Fibroblast of lung (primary cell): ENCODE results near the gene MAGI2.

Experiments
- CTCF ChIP-seq, 2 donors: IDR thresholded peaks in 1 of 2; conservative IDR thresholded peaks in 1 of 2; 1 replicate in 1 of 2; 2 replicates in 1 of 2; pipeline ENCODE4 v1.5.1; 2011 to 2012; ENCODE audit warnings: low read length in 2 of 2, control low read depth in 1 of 2, inconsistent platforms in 1 of 2, low read depth in 1 of 2, mild to moderate bottlenecking in 1 of 2
- EZH2 ChIP-seq: IDR thresholded peaks from 2 replicates; pipeline ENCODE4 v1.5.1; 2012; ENCODE audit warnings: low read length, control low read depth, mild to moderate bottlenecking; ENCODE audit errors: missing control alignments

- TF ChIP-seq CTCF (conservative IDR thresholded peaks at IDR 0.05 in 1 of 2, IDR thresholded peaks at IDR 0.05 in 1 of 2; ENCODE audit: low read depth in 1 of 2, low read length in 2 of 2) (no peak), EZH2 (no peak)
Measured at GRCh38 chr7:78179211-78179610, 1274.3 kb downstream of the MAGI2 start.
